ENCODE results near the gene GPR61.

Gene GPR61

GRCh38 chr1:109539676-109540075, at the start of gene GPR61:
Gene GPR61 (plus strand): TSS chr1:109539872. CDS start chr1:109543023, 3,151 bp downstream.
- no peak for DNase-seq

- DNase-seq = peak; percentile 62
Observed at GRCh38 chr1:109490029-109490933, 49.4 kb upstream of the GPR61 start.

- DNase-seq = no peak
Observed at GRCh38 chr1:109490934-109491302, 48.8 kb upstream of the GPR61 start.

- DNase-seq = no peak
Observed at GRCh38 chr1:109491372-109491771, 48.3 kb upstream of the GPR61 start.

GRCh38 chr1:109492779-109493178, 46.9 kb upstream of the GPR61 start:
- DNase-seq = no peak

- no peak for DNase-seq
Observed at GRCh38 chr1:109493227-109493626, 46.4 kb upstream of the GPR61 start.

- peak; percentile 87 for DNase-seq
Observed at GRCh38 chr1:109493805-109494539, 45.7 kb upstream of the GPR61 start, which contains the start of gene CYB561D1. Gene CYB561D1 (plus strand): TSS chr1:109494094. CDS start chr1:109494140, 46 bp downstream.

GRCh38 chr1:109495738-109496137, 43.9 kb upstream of the GPR61 start:
- no peak for DNase-seq

- DNase-seq = no peak
Observed at GRCh38 chr1:109497449-109498160, 42.1 kb upstream of the GPR61 start.

- DNase-seq = no peak
Observed at GRCh38 chr1:109498161-109498801, 41.4 kb upstream of the GPR61 start.

GRCh38 chr1:109499081-109499480, 40.6 kb upstream of the GPR61 start:
- no peak for DNase-seq

GRCh38 chr1:109499661-109500536, 39.8 kb upstream of the GPR61 start:
- DNase-seq = peak; percentile 49

- DNase-seq = no peak
Observed at GRCh38 chr1:109500941-109501381, 38.7 kb upstream of the GPR61 start.

- DNase-seq = no peak
Observed at GRCh38 chr1:109501644-109502363, 37.9 kb upstream of the GPR61 start.

- peak; percentile 38 for DNase-seq
Observed at GRCh38 chr1:109502364-109502851, 37.3 kb upstream of the GPR61 start.

GRCh38 chr1:109503935-109504334, 35.7 kb upstream of the GPR61 start:
- DNase-seq = no peak

GRCh38 chr1:109504974-109505373, 34.7 kb upstream of the GPR61 start:
- no peak for DNase-seq

GRCh38 chr1:109508001-109508872, 31.4 kb upstream of the GPR61 start:
- no peak for DNase-seq

GRCh38 chr1:109508873-109509175, 30.8 kb upstream of the GPR61 start:
- DNase-seq = no peak
